ENCODE measurements around the gene STRN4. TPM values are rescaled to one million over a fixed set of nuclear protein-coding genes. Genes with fewer than 3 reads are reported as not detected.

The STRN4 gene
- polyA plus RNA-seq, 1 of the 3 experiments (the other 2 are of a cell fraction), result 92.8 TPM

DNA sequence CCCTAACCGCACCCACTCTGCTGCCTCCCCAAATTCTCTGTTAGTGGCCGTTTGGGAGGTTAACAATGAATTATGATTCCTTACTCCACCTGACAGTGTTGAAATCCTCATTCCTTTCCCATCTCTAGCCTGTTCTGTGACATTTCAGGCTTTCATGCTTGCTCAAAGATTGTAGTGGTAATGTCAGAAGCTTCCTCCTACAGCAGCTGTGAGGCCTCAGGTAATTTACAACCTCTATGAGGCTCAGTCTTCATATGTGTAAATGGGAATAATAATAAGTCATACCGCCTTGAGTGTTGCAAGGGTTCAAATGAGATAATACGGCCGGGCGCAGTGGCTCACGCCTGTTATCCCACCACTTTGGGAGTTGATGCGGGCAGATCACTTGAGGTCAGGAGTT is 43.1 kb upstream of the STRN4 start:
- no peaks in the 10 kb centered on the region for H3K36me3 ChIP-seq (replicated peaks in 1 of 2; ENCODE audit: control insufficient read depth in 1 of 2, insufficient read depth in 2 of 2, low read length in 1 of 2)
- no peak overlapping the region for H3K4me3 ChIP-seq (ENCODE audit: low read depth in 2 of 2, low read length in 1 of 2)
- WGBS (ENCODE audit: low lambda C conversion rate), result 89% methylated on average over 8 of the region's 8 CpGs
- no peaks in the 10 kb centered on the region for H3K27me3 ChIP-seq (ENCODE audit: insufficient read depth)
- DNase-seq, result no peak
- H3K4me1 ChIP-seq (ENCODE audit: control insufficient read depth in 1 of 2, insufficient read depth in 2 of 2, low read depth in 1 of 2, low read length in 1 of 2), result peaks cover 9 to 27% of the 10 kb centered on the region in 2 experiments; a peak in 3 of 4 replicates
- ChIA-PET CTCF (interaction anchor here (0.7 to 2.2 kb wide), 2 partner anchors 51 kb away, joined by 3 to 16 read pairs; no protein-coding TSS in a partner anchor), POLR2A (interaction anchor here (0.6 kb wide), 1 partner anchor 106 kb away, joined by 3 read pairs; no protein-coding TSS in a partner anchor)
- no peak overlapping the region for H3K9ac ChIP-seq
- H2AFZ ChIP-seq (ENCODE audit: low read depth), result no peak overlapping the region
- peaks cover 35% of the 10 kb centered on the region for H3F3A ChIP-seq (replicated peaks; ENCODE audit: insufficient read depth)
- no peak overlapping the region for H3K4me2 ChIP-seq
- no peaks in the 10 kb centered on the region for H3K9me2 ChIP-seq
- H3K27ac ChIP-seq (ENCODE audit: low read depth in 2 of 2, low read length in 1 of 2), result no peak overlapping the region
- peaks cover 5% of the 10 kb centered on the region; the same call in 1 of the 2 replicates for H4K20me1 ChIP-seq (ENCODE audit: insufficient read depth)
- TF ChIP-seq USF2 (IDR thresholded peaks at IDR 0.05; ENCODE audit: borderline replicate concordance, low read depth, low read length), result no peak
- no peak for TF ChIP-seq YY1 (IDR thresholded peaks at IDR 0.05; ENCODE audit: low read depth)
- no peak for TF ChIP-seq RCOR1 (IDR thresholded peaks at IDR 0.05; ENCODE audit: low read length)
- TF ChIP-seq EZH2phosphoT487 (IDR thresholded peaks at IDR 0.05; ENCODE audit: borderline replicate concordance, low read depth), result no peak
- peaks cover 40% of the 10 kb centered on the region for H3K79me2 ChIP-seq (ENCODE audit: insufficient read depth)
- H3K9me3 ChIP-seq, result no peaks in the 10 kb centered on the region

DNA sequence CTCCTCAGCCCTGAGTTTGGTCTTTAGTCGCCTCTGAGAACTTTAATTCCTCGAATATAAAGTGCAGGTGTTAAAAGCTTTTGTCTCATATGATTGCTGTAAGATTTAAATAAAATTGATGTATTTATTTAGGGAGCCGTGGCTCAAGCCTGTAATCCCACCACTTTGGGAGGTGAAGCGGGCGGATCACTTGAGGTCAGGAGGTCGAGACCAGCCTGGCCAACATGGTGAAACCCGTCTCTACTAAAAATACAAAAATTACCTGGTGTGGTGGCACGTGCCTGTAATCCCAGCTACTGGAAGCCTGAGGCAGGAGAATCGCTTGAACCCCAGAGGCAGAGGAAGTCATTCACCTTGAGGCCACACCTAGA is 42.7 kb upstream of the STRN4 start:
- peaks cover 5% of the 10 kb centered on the region; the same call in 1 of the 2 replicates for H4K20me1 ChIP-seq (ENCODE audit: insufficient read depth)
- H3K36me3 ChIP-seq (replicated peaks in 1 of 2; ENCODE audit: control insufficient read depth in 1 of 2, insufficient read depth in 2 of 2, low read length in 1 of 2), result peaks cover 0 to 3% of the 10 kb centered on the region in 2 experiments
- peaks cover 44% of the 10 kb centered on the region for H3K79me2 ChIP-seq (ENCODE audit: insufficient read depth)
- no peak overlapping the region for H3K4me3 ChIP-seq (ENCODE audit: low read depth in 2 of 2, low read length in 1 of 2)
- WGBS (ENCODE audit: low lambda C conversion rate), result 91% methylated on average over 9 of the region's 9 CpGs
- TF ChIP-seq NRF1 (IDR thresholded peaks at IDR 0.05; ENCODE audit: low read depth, low read length) (no peak), SIN3A (IDR thresholded peaks at IDR 0.05; ENCODE audit: borderline replicate concordance, low read depth, low read length) (no peak), POLR2AphosphoS5 (IDR thresholded peaks at IDR 0.05; ENCODE audit: low read depth, low read length) (no peak), SMC3 (IDR thresholded peaks at IDR 0.05; ENCODE audit: low read depth, low read length) (no peak), JUND (IDR thresholded peaks at IDR 0.05) (no peak), FOXJ3 (CRISPR knock-in tag; IDR thresholded peaks at IDR 0.05) (no peak), GATA2 (CRISPR knock-in tag; IDR thresholded peaks at IDR 0.05) (no peak), MXI1 (IDR thresholded peaks at IDR 0.05; ENCODE audit: low read depth, low read length) (no peak), IRF3 (IDR thresholded peaks at IDR 0.05; ENCODE audit: low read depth, low read length) (no peak), RAD21 (IDR thresholded peaks at IDR 0.05; ENCODE audit: low read length) (no peak), REST (IDR thresholded peaks at IDR 0.05; ENCODE audit: low read depth, low read length) (no peak), RCOR1 (IDR thresholded peaks at IDR 0.05; ENCODE audit: low read length) (no peak), CHD2 (IDR thresholded peaks at IDR 0.05; ENCODE audit: low read length, partially characterized antibody) (no peak), FOSL2 (IDR thresholded peaks at IDR 0.05; ENCODE audit: borderline replicate concordance, low read depth) (no peak), YY1 (IDR thresholded peaks at IDR 0.05; ENCODE audit: low read depth) (no peak)
- H3K4me1 ChIP-seq (ENCODE audit: control insufficient read depth in 1 of 2, insufficient read depth in 2 of 2, low read depth in 1 of 2, low read length in 1 of 2), result peaks cover 13 to 31% of the 10 kb centered on the region in 2 experiments; a peak in 3 of 4 replicates
- no peak for DNase-seq
- no peak overlapping the region for H3K4me2 ChIP-seq
- peaks cover 39% of the 10 kb centered on the region for H3F3A ChIP-seq (replicated peaks; ENCODE audit: insufficient read depth)
- no peaks in the 10 kb centered on the region for H3K9me3 ChIP-seq
- H2AFZ ChIP-seq (ENCODE audit: low read depth), result no peak overlapping the region
- no peaks in the 10 kb centered on the region for H3K9me2 ChIP-seq
- ChIA-PET POLR2A (interaction anchor here (0.6 to 1.5 kb wide), 2 partner anchors 45 to 168 kb away, joined by 4 to 6 read pairs; no protein-coding TSS in a partner anchor), CTCF (interaction anchor here (1.2 to 2.3 kb wide), 5 partner anchors 24 to 52 kb away, joined by 3 to 16 read pairs (median 7); no protein-coding TSS in a partner anchor)
- H3K9ac ChIP-seq, result no peak overlapping the region
- no peak overlapping the region for H3K27ac ChIP-seq (ENCODE audit: low read depth in 2 of 2, low read length in 1 of 2)
- H3K27me3 ChIP-seq (ENCODE audit: insufficient read depth), result no peaks in the 10 kb centered on the region
